B cell (primary cell): ENCODE results near the gene HP1BP3. TPM values are rescaled to one million over a fixed set of nuclear protein-coding genes. Genes with fewer than 3 reads are reported as not detected.

Source experiments
- ATAC-seq: fragments of 200-7000 bp; cut with Tn5 transposase; one replicate; pipeline ENCODE4 v1.10.0; 2021; ENCODE audit warnings: low read depth, mild to moderate bottlenecking, moderate number of reproducible peaks, moderate library complexity
- CTCF ChIA-PET: fragments of 350-600 bp; sonication (Branson Sonifier 250); formaldehyde crosslinking; loops from one replicate; lab custom pipeline; 2021; ENCODE audit warnings: antibody characterized with exemption, inconsistent platforms; lab: Charles Lee
- POLR2A ChIA-PET: fragments of 350-600 bp; sonication (Branson Sonifier 250); formaldehyde crosslinking; loops from one replicate; lab custom pipeline; 2021; ENCODE audit warnings: antibody characterized with exemption; lab: Charles Lee
- DNase-seq: peaks from one replicate; pipeline ENCODE4 v3.0.0; 2013
- H2AFZ ChIP-seq: 2 replicates; pipeline ENCODE4 v1.6.1; 2012; ENCODE audit warnings: mild to moderate bottlenecking, low read depth, low read length; ENCODE audit not compliant: insufficient read depth, poor library complexity, severe bottlenecking
- H3K27ac ChIP-seq, 2 donors: 1 replicate in 1 of 2; 2 replicates in 1 of 2; pipeline ENCODE4 v1.5.1; 2012 to 2013; ENCODE audit warnings: low read length in 2 of 2, mild to moderate bottlenecking in 2 of 2, moderate library complexity in 1 of 2
- H3K27me3 ChIP-seq, 4 experiments: fragments of 200-600 bp in 1 of 4; sonication (generic) in 1 of 4; replicated peaks in 1 of 4; 1 replicate in 2 of 4; 2 replicates in 2 of 4; pipeline versions ENCODE4 v1.6.1 to v1.7.0; 2013 to 2016; ENCODE audit warnings: low read length in 3 of 4, mild to moderate bottlenecking in 2 of 4, mixed read lengths in 1 of 4, moderate library complexity in 1 of 4; ENCODE audit not compliant: insufficient read depth in 4 of 4, control insufficient read depth in 3 of 4; ENCODE audit errors: control extremely low read depth in 1 of 4
- H3K36me3 ChIP-seq, 2 experiments: replicated peaks in 1 of 2; 1 replicate in 1 of 2; 2 replicates in 1 of 2; pipeline versions ENCODE4 v1.6.1 to v1.7.1; 2013; ENCODE audit warnings: low read length in 1 of 2; ENCODE audit not compliant: insufficient read depth in 2 of 2, control insufficient read depth in 1 of 2; ENCODE audit errors: control extremely low read depth in 1 of 2, extremely low read depth in 1 of 2
- H3K4me1 ChIP-seq, 2 donors: fragments of 200-600 bp in 1 of 2; sonication (generic) in 1 of 2; 1 replicate in 1 of 2; 2 replicates in 1 of 2; pipeline versions ENCODE4 v1.5.1 to v1.6.1; 2013 to 2017; ENCODE audit warnings: low read length in 2 of 2; ENCODE audit not compliant: control insufficient read depth in 2 of 2, insufficient read depth in 2 of 2
- H3K4me2 ChIP-seq: replicated peaks from 2 replicates; pipeline ENCODE3; 2012; ENCODE audit warnings: mild to moderate bottlenecking, low read depth, low read length; ENCODE audit not compliant: poor library complexity, severe bottlenecking
- H3K4me3 ChIP-seq, 5 experiments: fragments of 200-600 bp in 1 of 5; sonication (generic) in 1 of 5; 1 replicate in 3 of 5; 2 replicates in 2 of 5; pipeline versions ENCODE4 v1.5.1 to v1.7.0; 2011 to 2016; ENCODE audit warnings: low read length in 4 of 5, mild to moderate bottlenecking in 4 of 5, low read depth in 2 of 5, control low read depth in 1 of 5, moderate library complexity in 1 of 5; ENCODE audit not compliant: insufficient read depth in 1 of 5; ENCODE audit errors: control extremely low read depth in 1 of 5, extremely low read depth in 1 of 5
- H3K79me2 ChIP-seq: fragments of 200-600 bp; sonication (generic); one replicate; pipeline ENCODE4 v1.6.0; 2016; ENCODE audit warnings: low read length; ENCODE audit not compliant: control insufficient read depth, insufficient read depth
- H3K9ac ChIP-seq: fragments of 200-600 bp; sonication (generic); 2 replicates; pipeline ENCODE4 v1.6.1; 2017; ENCODE audit warnings: mild to moderate bottlenecking, low read length, moderate library complexity
- H3K9me3 ChIP-seq, 3 donors: one replicate each; pipeline versions ENCODE4 v1.6.1 to v1.7.1; 2013; ENCODE audit warnings: low read length in 2 of 3; ENCODE audit not compliant: control insufficient read depth in 2 of 3, insufficient read depth in 1 of 3; ENCODE audit errors: control extremely low read depth in 1 of 3
- H4K20me1 ChIP-seq: 2 replicates; pipeline ENCODE4 v1.6.0; 2012; ENCODE audit warnings: mild to moderate bottlenecking, low read length; ENCODE audit not compliant: insufficient read depth, control insufficient read depth, poor library complexity, severe bottlenecking
- H3K27ac Mint-ChIP-seq: one replicate; pipeline ENCODE4 v1.8.0; 2021; ENCODE audit warnings: mixed read lengths
- H3K27me3 Mint-ChIP-seq: one replicate; pipeline ENCODE4 v1.8.0; 2021; ENCODE audit warnings: mixed read lengths
- H3K4me1 Mint-ChIP-seq: one replicate; pipeline ENCODE4 v1.8.0; 2021; ENCODE audit warnings: mixed read lengths
- H3K4me3 Mint-ChIP-seq: one replicate; pipeline ENCODE4 v1.8.0; 2021; ENCODE audit warnings: mixed read lengths
- H3K9me3 Mint-ChIP-seq: one replicate; pipeline ENCODE4 v1.8.0; 2022; ENCODE audit warnings: mixed read lengths; ENCODE audit not compliant: insufficient read depth
- CTCF ChIP-seq: fragments of 200-600 bp; IDR thresholded peaks from one replicate; pipeline ENCODE4 v1.8.0; 2022; ENCODE audit warnings: antibody characterized with exemption, mild to moderate bottlenecking
- EZH2 ChIP-seq: IDR thresholded peaks from 2 replicates; pipeline ENCODE4 v1.6.1; 2012; ENCODE audit warnings: borderline replicate concordance, low read depth, mild to moderate bottlenecking, moderate library complexity, low read length; ENCODE audit not compliant: insufficient read depth, poor library complexity, severe bottlenecking
- WGBS: methylation state at CpG from one replicate; pipeline ENCODE4 v1.1.5; 2013; ENCODE audit warnings: missing lambda C conversion rate; ENCODE audit not compliant: insufficient coverage; 5-methylcytosine and 5-hydroxymethylcytosine counted together
- intact Hi-C: fragments of 100-400 bp; cut with micrococcal nuclease; formaldehyde crosslinking; loops from one replicate; pipeline ENCODE4 v1.10.0; 2022
- polyA plus RNA-seq: library from polyadenylated mRNA; depleted of rRNA; stranded (reverse); fragments of >200 nt; gene quantifications from 2 replicates; pipeline ENCODE4 v1.2.3, GENCODE V29; 2012
- total RNA-seq, 2 donors: library from RNA; stranded (reverse); fragments of 120-200 nt in 1 of 2; gene quantifications; 1 replicate in 1 of 2; 2 replicates in 1 of 2; pipeline versions ENCODE4 v1.2.3 to v1.2.4, GENCODE V29; 2013 to 2022

HP1BP3 gene
- total and polyA plus RNA-seq, 2 donors (not counting 1 experiment from before 2014, with no cell fraction given): 147 to 303 TPM

DNA sequence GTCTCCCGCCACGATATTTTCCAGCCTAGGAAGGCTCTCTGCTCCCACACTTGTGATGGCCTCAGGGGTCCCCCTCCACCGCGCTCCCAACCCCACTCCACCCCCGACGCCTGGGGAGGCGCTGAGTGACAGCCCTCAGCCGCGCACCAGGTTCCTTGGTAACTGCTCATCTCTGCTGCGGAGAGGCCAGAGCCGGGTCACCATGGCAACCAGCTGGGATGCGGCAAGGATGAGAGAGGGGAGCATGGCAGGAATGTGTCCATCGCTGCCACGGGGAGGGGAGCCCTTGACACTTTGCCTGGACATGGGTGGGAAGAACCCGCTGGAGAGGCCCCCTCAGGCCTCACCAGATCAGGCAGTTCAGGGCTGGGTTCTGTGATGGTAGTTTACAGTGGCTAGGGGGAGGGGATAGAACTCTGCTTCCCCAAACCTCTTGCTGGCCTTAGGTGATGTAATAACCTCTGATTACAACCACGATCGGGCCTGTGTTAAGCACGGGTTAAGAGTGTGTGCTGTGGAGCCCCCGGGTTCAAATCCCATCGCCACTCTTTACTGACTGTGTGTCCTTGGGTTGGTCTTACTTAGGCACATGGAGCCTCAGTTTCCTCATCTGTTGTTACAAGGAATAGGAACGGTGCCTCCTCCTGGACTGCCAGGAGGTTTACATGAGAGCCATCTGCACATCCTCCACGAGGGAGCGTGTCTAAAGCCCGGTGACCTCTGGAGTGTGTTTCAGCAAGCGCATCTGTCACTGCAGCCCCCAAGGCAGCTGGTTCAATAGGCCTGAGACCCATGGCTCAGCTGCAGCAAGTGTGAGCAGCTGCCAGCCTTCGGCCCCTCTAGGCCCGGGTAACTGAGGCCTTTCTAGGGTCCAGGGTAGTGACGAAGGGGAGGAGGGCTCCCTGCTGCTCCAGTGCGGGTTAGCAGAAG is 75.6 kb downstream of the HP1BP3 start:
- Histone ChIP-seq H2AFZ (no peak overlapping the region), H3K9ac (no peak overlapping the region), H3K27me3 (peaks cover 0 to 22% (median 7%) of the 10 kb centered on the region in 4 experiments), H3K4me1 (no peaks in the 10 kb centered on the region), H3K36me3 (no peaks in the 10 kb centered on the region), H3K27ac (no peak overlapping the region), H3K9me3 (no peaks in the 10 kb centered on the region), H4K20me1 (no peaks in the 10 kb centered on the region), H3K4me2 (no peak overlapping the region), H3K4me3 (no peak overlapping the region), H3K79me2 (no peaks in the 10 kb centered on the region)
- no peak for TF ChIP-seq CTCF
- no peak for TF ChIP-seq EZH2
- ChIA-PET CTCF (no interaction called here), POLR2A (no interaction called here)
- ATAC-seq: no peak
- Mint-ChIP-seq H3K27me3 (peaks cover 18% of the 10 kb centered on the region), H3K27ac (no peak overlapping the region), H3K4me1 (no peaks in the 10 kb centered on the region), H3K4me3 (no peak overlapping the region), H3K9me3 (peaks cover 2% of the 10 kb centered on the region)
- no peak for DNase-seq
- WGBS: 90% methylated on average over 23 of the region's 29 CpGs
- intact Hi-C loops: no loop called here
